HG03571 (cell line): ENCODE measurements around the gene LIPK.
"Not testable (repeated sequence)": the region's sequence is repeated elsewhere in the genome, so short reads cannot be mapped to it uniquely, and the experiment has no call there.

ENCODE experiments used
- ATAC-seq: cut with Tn5 transposase; IDR thresholded peaks from one replicate; pipeline ENCODE4 v1.9.1; 2021; ENCODE audit not compliant: unreplicated experiment

LIPK gene, protein sequence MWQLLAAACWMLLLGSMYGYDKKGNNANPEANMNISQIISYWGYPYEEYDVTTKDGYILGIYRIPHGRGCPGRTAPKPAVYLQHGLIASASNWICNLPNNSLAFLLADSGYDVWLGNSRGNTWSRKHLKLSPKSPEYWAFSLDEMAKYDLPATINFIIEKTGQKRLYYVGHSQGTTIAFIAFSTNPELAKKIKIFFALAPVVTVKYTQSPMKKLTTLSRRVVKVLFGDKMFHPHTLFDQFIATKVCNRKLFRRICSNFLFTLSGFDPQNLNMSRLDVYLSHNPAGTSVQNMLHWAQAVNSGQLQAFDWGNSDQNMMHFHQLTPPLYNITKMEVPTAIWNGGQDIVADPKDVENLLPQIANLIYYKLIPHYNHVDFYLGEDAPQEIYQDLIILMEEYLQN

DNA sequence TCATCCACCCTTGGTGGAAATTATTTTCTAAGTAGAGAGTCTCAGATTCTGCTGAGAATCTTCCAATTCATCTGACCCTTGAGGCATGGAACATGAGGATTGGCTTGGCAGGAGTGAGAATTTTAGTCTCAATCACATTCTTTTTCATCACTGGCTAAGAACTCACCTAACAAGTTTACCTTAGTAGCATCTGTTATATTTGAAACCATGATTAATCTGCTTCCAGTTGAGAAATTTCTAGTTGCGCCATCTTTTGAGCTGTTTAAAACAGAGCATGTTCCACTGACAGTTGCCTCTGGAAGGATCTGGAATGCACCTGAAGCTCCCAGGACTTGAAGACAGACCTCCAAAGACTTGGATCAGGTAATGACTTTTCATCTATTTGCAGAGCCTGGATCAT, at the start of gene LIPK:
LIPK (plus strand) TSS at position 292 of the 400 bp plus-strand sequence. CDS start 18,295 bp downstream, outside the sequence.
- no peak for ATAC-seq

GRCh38 chr10:88657901-88658300, 48.1 kb upstream of the LIPK start:
- no peak for ATAC-seq

DNA sequence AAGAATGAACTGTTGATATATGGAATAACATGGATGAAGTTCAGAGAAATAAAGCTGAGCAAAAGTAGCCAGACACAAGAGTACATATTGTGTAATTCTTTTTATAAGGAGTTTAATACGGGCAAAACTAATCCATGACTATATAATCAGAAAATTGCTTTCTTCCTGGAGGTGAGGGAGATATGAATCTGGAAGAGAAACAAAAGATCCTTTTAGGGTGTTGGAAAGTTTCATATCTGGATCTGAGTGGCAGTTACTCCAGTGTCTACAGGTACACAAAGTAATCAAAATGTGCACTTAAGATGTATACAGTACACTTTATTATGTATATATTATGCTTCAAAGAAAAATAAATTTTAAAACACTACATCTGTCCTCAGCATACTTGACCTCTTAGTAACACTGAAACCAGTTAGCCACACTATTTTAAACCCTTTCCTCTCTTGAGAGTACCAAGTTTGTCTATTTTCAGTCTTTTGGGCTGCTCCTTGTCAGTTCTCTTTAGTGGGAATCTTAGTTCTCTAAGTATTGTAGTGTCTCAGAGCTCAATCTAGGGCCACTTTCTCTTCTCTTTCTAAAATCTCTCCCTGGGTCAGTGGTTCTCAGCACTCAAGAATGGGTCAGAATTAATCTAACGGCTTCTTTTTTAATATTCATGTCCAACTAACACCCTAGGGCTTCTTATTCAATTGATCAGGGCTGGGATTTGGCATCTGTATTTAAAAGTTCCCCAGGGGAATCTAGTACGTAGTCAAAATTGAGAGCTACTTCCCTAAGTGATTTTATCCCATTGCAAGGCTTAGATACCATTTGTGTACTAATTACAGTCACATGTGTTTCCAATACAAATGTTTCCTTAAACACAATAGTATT, 46.1 kb upstream of the LIPK start:
- no peak for ATAC-seq

GRCh38 chr10:88660598-88660884, 45.5 kb upstream of the LIPK start:
- ATAC-seq = no peak

- ATAC-seq = no peak
Observed at GRCh38 chr10:88661018-88661417, 45.0 kb upstream of the LIPK start.

GRCh38 chr10:88661577-88661976, 44.5 kb upstream of the LIPK start:
- no peak for ATAC-seq

GRCh38 chr10:88663153-88663552, 42.9 kb upstream of the LIPK start:
- not testable (repeated sequence) for ATAC-seq

DNA sequence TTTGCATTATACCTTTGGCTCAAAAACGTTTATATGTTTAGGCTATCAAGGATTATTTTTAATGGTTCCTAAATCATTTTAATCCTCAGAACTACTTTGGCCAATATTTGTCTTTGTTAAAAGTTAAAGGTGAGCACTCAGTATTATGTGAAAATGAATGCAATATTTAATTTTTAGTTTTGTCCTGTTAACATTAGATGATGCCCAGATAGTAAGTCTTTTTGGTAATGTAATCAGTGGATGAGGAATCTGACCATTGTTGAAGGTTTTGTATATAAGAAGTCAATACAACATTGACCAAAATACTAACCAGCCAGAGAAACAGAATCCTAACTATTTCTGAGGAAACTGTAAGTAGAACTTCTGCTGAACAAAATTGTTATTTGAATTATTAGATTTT, 41.9 kb upstream of the LIPK start, which contains the start of gene LIPF:
LIPF (plus strand) TSS at position 301 of the 400 bp plus-strand sequence. CDS start 2,856 bp downstream, outside the sequence.
- no peak for ATAC-seq

GRCh38 chr10:88668465-88668864, 37.6 kb upstream of the LIPK start:
- no peak for ATAC-seq

GRCh38 chr10:88670497-88670896, 35.6 kb upstream of the LIPK start:
- no peak for ATAC-seq

DNA sequence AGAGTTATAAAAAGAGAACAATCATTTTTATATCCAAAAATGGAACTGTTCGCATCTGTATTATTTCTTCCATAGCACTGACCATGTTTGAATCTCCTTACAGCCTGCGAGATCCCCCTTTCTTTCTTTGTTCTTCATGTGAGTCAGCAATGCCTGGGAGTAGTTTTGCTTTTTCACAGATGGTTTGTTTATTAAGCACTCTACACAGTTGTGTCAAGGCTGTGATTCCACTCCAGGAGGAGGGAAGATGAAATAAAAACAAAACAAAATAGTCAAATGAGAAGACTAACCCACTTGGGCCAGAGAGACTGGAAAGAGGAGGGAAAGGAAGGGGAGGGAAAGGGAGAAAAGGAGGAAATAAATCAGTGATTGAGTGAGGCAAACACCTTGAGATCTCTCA, 34.0 kb upstream of the LIPK start:
- no peak for ATAC-seq

GRCh38 chr10:88676283-88677060, 29.6 kb upstream of the LIPK start:
- ATAC-seq = no peak

GRCh38 chr10:88680958-88681357, 25.1 kb upstream of the LIPK start:
- no peak for ATAC-seq

DNA sequence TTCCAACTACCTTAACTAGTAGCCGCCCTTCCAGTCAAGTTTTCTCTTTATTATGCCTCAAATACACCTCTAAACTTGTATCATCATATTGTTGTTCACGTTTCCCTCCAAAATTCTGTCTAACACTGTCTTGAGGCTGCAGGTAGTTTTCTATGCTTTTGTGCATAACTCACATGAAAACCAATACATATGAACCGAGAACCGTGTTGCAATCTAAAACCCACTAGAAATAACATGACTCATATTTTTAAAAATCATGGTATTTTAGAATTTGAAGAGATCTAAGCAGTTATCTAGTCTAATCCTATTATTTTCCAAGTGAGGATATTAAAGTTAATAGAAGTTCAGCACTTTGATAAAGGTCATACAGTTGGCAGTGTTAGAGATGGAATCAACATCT, 23.6 kb upstream of the LIPK start:
- no peak for ATAC-seq

DNA sequence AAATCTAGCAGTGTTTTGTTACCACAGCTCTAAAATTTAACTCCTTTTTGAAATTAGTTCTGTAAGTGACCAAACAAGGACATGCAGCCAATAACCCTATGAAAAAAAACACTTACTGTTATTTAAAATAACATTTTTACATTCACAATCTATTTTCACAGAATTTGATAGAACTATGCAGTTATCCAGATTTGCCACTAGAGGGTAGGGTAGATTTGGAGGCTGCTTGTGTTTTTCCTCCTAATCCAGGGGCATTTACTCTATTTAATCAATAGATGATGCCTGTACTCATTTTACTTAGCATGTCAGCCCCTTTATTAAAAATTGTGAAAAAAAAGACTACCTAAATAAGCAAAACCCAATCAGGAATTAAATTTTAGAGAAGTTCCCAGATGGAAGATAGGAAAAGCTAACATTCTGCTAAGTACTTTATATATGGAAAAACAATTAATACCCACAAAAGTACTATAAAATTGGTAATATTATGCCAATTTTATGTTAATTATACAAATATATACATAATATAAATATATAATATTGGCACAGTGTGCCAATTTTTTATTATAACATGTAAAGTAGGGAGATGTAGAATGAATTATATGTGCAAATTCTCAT, 18.1 kb upstream of the LIPK start:
- no peak for ATAC-seq

GRCh38 chr10:88689366-88689765, 16.7 kb upstream of the LIPK start:
- ATAC-seq = no peak

DNA sequence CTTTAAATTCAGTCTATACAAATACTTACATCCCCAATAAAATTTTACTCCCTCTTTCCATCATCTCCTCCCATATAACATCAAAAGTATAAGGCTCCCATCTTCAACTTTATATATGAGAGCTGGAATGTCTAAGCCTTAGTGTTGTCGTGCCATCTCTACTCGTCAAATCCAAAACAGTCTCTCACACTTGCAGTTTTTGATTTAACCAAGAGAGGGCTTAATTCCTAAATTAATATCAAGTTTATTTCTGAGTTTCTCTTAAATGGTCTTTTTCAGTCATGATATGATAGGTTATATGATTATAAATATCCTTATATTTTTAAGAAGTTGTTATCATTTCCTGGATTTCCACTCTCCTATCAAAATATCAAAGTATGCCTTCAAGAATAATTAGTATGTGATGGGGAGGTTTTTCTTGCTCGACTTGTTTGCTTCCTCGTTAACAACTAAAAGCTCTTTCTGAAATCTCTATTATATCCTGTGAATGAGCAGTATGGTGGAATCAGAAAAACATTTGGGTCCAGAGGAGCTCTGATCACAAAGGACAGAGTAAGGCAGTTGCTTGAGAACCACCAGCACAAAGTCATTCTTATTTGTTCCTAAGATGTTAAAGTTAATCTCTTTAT, 12.5 kb upstream of the LIPK start:
- ATAC-seq = no peak

DNA sequence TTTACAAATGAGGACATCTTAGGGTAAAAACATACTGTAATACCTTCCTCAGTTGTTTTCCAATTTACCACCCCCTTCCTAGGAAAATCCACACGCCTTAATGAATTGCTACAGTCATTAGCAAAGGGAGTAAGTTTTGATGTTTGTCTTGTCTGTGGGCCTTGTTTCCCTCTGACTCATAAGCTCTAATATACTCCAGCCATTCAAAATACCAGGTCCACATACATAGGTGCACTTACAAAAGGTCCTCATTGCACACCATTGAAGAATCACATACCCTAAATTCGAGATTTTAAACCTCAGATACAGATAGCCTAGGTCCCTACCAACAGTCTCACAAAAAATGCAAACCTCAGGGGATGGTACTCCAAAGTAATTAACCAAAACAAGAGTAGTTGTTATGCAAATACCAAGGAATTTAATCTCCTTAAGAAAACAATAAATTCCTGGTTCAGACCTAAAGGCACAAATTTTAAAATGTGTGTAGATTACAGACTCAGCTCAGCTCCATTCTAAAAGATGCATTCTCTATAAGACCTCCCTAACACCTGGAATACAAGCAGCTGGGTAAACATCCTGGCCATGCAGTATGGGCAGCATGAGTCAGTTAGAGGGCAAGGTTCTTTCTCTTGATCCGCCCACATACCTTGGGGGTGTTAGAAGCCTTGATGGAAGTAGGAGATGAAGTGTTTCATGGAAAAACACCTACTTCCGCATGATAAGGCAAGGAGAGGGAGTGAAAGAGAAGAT, 3.0 kb upstream of the LIPK start:
- no peak for ATAC-seq

GRCh38 chr10:88707429-88708155, 1.5 kb downstream of the LIPK start:
- ATAC-seq = no peak
